ENCODE results near the gene RHBDL1.

DNA sequence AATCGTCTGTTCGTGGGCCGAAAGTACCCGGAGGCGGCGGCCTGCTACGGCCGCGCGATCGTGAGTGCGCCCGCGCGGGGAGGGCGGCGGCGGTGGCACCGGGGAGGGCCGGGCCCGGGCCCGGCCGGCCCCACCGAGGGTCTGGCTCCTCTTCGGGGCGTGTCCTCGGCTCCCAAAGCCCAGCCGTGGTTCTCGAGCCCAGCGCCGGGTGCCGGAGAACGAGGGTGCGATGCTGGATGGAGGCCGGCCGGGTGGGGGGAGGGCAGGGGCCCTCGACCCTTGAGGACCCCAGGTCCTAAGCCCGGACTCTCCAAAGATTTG is 5.1 kb downstream of the RHBDL1 start:
- TF ChIP-seq, protein P1, sequence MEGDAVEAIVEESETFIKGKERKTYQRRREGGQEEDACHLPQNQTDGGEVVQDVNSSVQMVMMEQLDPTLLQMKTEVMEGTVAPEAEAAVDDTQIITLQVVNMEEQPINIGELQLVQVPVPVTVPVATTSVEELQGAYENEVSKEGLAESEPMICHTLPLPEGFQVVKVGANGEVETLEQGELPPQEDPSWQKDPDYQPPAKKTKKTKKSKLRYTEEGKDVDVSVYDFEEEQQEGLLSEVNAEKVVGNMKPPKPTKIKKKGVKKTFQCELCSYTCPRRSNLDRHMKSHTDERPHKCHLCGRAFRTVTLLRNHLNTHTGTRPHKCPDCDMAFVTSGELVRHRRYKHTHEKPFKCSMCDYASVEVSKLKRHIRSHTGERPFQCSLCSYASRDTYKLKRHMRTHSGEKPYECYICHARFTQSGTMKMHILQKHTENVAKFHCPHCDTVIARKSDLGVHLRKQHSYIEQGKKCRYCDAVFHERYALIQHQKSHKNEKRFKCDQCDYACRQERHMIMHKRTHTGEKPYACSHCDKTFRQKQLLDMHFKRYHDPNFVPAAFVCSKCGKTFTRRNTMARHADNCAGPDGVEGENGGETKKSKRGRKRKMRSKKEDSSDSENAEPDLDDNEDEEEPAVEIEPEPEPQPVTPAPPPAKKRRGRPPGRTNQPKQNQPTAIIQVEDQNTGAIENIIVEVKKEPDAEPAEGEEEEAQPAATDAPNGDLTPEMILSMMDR (conservative IDR thresholded peaks at IDR 0.05; ENCODE audit: low read depth, low read length), result no peak
- no peak for TF ChIP-seq EZH2 (IDR thresholded peaks at IDR 0.05; ENCODE audit: low read length, unreplicated experiment)

Measured in PC-3 (cell line).